ENCODE results near the gene MND1.

DNA sequence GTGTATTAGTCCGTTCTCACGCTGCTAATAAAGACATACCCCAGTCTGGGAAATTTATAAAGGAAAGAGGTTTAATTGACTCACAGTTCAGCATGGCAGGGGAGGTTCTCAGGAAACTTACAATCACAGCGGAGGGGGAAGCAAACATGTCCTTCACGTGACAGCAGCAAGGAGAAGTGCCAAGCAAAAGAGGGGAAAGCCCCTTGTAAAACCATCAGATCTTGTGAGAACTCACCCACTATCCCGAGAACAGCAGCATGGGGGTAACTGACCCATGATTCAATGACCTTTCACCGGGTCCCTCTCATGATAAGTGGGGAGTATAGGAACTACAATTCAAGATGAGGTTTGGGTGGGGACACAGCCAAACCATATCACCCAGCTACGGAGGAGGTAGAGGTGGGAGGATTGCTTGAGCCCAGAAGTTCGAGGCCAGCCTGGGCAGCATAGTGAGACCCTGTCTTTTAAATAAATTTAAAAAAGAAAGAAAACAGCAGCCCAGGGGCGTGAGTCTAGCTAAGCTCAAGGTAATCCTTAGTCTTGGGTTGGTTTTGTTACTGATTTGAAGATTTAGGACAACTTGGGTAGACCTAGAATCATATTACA is 75.3 kb downstream of the MND1 start:
- TF ChIP-seq, protein P1, sequence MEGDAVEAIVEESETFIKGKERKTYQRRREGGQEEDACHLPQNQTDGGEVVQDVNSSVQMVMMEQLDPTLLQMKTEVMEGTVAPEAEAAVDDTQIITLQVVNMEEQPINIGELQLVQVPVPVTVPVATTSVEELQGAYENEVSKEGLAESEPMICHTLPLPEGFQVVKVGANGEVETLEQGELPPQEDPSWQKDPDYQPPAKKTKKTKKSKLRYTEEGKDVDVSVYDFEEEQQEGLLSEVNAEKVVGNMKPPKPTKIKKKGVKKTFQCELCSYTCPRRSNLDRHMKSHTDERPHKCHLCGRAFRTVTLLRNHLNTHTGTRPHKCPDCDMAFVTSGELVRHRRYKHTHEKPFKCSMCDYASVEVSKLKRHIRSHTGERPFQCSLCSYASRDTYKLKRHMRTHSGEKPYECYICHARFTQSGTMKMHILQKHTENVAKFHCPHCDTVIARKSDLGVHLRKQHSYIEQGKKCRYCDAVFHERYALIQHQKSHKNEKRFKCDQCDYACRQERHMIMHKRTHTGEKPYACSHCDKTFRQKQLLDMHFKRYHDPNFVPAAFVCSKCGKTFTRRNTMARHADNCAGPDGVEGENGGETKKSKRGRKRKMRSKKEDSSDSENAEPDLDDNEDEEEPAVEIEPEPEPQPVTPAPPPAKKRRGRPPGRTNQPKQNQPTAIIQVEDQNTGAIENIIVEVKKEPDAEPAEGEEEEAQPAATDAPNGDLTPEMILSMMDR (IDR thresholded peaks at IDR 0.05), result no peak
- no peak for TF ChIP-seq POLR2A (IDR thresholded peaks at IDR 0.05)
